ENCODE results near the gene ASS1.

ASS1 gene

GRCh38 chr9:130498918-130499698 is 54.3 kb downstream of the ASS1 start:
- DNase-seq (ENCODE audit: low spot score): peak; percentile 75

GRCh38 chr9:130499804-130500263 is 55.1 kb downstream of the ASS1 start:
- DNase-seq (ENCODE audit: low spot score): peak; percentile 87

- DNase-seq (ENCODE audit: low spot score): no peak
Measured at GRCh38 chr9:130500340-130501180, 55.8 kb downstream of the ASS1 start.

GRCh38 chr9:130501639-130502038 is 56.9 kb downstream of the ASS1 start:
- DNase-seq (ENCODE audit: low spot score): no peak

GRCh38 chr9:130508218-130508617 is 63.5 kb downstream of the ASS1 start:
- no peak for DNase-seq (ENCODE audit: low spot score)

GRCh38 chr9:130512199-130512598 is 67.4 kb downstream of the ASS1 start:
- DNase-seq (ENCODE audit: low spot score): no peak

- no peak for DNase-seq (ENCODE audit: low spot score)
Measured at GRCh38 chr9:130513078-130513477, 68.3 kb downstream of the ASS1 start.

- DNase-seq (ENCODE audit: low spot score): no peak
Measured at GRCh38 chr9:130518233-130518632, 73.5 kb downstream of the ASS1 start.

- no peak for DNase-seq (ENCODE audit: low spot score)
Measured at GRCh38 chr9:130518943-130519799, 74.4 kb downstream of the ASS1 start.

GRCh38 chr9:130519927-130520326 is 75.2 kb downstream of the ASS1 start:
- DNase-seq (ENCODE audit: low spot score): no peak

- no peak for DNase-seq (ENCODE audit: low spot score)
Measured at GRCh38 chr9:130521715-130522114, 77.0 kb downstream of the ASS1 start.

GRCh38 chr9:130522233-130522808 is 77.6 kb downstream of the ASS1 start:
- no peak for DNase-seq (ENCODE audit: low spot score)

GRCh38 chr9:130523921-130524320 is 79.2 kb downstream of the ASS1 start:
- DNase-seq (ENCODE audit: low spot score): no peak

- DNase-seq (ENCODE audit: low spot score): no peak
Measured at GRCh38 chr9:130526193-130526853, 81.6 kb downstream of the ASS1 start.

GRCh38 chr9:130526854-130527650 is 82.3 kb downstream of the ASS1 start:
- DNase-seq (ENCODE audit: low spot score): no peak

GRCh38 chr9:130527651-130528310 is 83.0 kb downstream of the ASS1 start:
- no peak for DNase-seq (ENCODE audit: low spot score)

GRCh38 chr9:130528674-130529073 is 83.9 kb downstream of the ASS1 start:
- DNase-seq (ENCODE audit: low spot score): no peak

- no peak for DNase-seq (ENCODE audit: low spot score)
Measured at GRCh38 chr9:130530938-130531337, 86.2 kb downstream of the ASS1 start.

GRCh38 chr9:130531670-130532069 is 86.9 kb downstream of the ASS1 start:
- DNase-seq (ENCODE audit: low spot score): no peak

Measured in HuH-7.5 (cell line).